Suprapubic skin (tissue), 4 donors: ENCODE data around the gene SH3PXD2B. TPM values are rescaled to one million over a fixed set of nuclear protein-coding genes. Genes with fewer than 3 reads are reported as not detected.

Source experiments
- DNase-seq, 2 donors: peaks; one replicate each; pipeline ENCODE4 v3.0.0-alpha.2; 2019; ENCODE audit warnings: low spot score in 2 of 2
- H3K27ac ChIP-seq: fragments of 200-600 bp; sonication (generic); one replicate; pipeline ENCODE4 v1.5.1; 2019
- H3K27me3 ChIP-seq: fragments of 200-600 bp; sonication (generic); one replicate; pipeline ENCODE4 v1.5.1; 2019
- H3K36me3 ChIP-seq: fragments of 200-600 bp; sonication (generic); one replicate; pipeline ENCODE4 v1.5.1; 2019
- H3K4me1 ChIP-seq: fragments of 200-600 bp; sonication (generic); one replicate; pipeline ENCODE4 v1.5.1; 2019
- H3K4me3 ChIP-seq: fragments of 200-600 bp; sonication (generic); one replicate; pipeline ENCODE4 v1.5.1; 2019; ENCODE audit warnings: mild to moderate bottlenecking
- H3K9me3 ChIP-seq: fragments of 200-600 bp; sonication (generic); one replicate; pipeline ENCODE4 v1.5.1; 2019
- CTCF ChIP-seq, 2 donors: fragments of 200-600 bp in 1 of 2; fragments of 450-650 bp in 1 of 2; sonication (generic) in 1 of 2; IDR thresholded peaks; one replicate each; pipeline ENCODE4 v1.5.1; 2016 to 2019; ENCODE audit warnings: antibody characterized with exemption in 2 of 2, mild to moderate bottlenecking in 1 of 2, moderate library complexity in 1 of 2
- EP300 ChIP-seq: sonication (generic); formaldehyde crosslinking; IDR thresholded peaks from one replicate; pipeline ENCODE4 v1.6.1; 2017; ENCODE audit warnings: antibody characterized with exemption
- POLR2A ChIP-seq, 2 donors: fragments of 450-650 bp; IDR thresholded peaks; one replicate each; pipeline ENCODE4 v1.6.1; 2017; ENCODE audit warnings: antibody characterized with exemption in 2 of 2, mild to moderate bottlenecking in 2 of 2, moderate library complexity in 2 of 2
- POLR2AphosphoS5 ChIP-seq, 3 donors: sonication (generic); formaldehyde crosslinking; IDR thresholded peaks; one replicate each; pipeline ENCODE4 v1.6.1; 2017; ENCODE audit warnings: antibody characterized with exemption in 3 of 3
- WGBS: methylation state at CpG from one replicate; pipeline ENCODE4 v1.1.5; 2018; 5-methylcytosine and 5-hydroxymethylcytosine counted together
- total RNA-seq, 4 donors: library from RNA; depleted of rRNA; stranded (reverse); fragments of >200 nt; gene quantifications; one replicate each; pipeline ENCODE4 v1.1.0, GENCODE V29; 2016

Gene SH3PXD2B
- total RNA-seq, 4 donors from 2014 or later, result 29.1 to 42.1 (median 31.3) TPM

DNA sequence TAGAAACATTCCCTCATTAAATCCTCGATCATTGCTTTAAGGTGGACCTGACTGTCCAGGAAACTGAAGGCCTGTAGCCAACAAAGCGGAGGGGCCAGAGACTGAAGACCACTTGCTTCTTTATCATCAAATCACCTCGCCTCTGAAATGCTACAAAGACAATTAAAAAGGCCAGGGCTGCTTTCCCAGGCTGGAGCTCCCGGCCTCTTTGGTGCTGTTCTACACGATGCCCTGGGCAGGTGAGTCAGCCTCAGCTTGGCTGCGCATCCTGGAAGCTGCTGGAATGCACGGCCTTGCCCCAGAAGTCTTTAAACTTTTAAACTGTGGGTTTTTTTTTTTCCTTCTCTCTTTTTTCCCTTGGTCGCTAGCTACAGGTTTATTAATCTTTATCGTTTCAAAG lies 46.5 kb downstream of the SH3PXD2B start:
- no peaks in the 10 kb centered on the region for H3K9me3 ChIP-seq
- 28% methylated on average over 9 of the region's 9 CpGs for WGBS
- H3K4me3 ChIP-seq, result no peak overlapping the region
- TF ChIP-seq POLR2AphosphoS5 (IDR thresholded peaks at IDR 0.05) (no peak), EP300 (no peak), CTCF (IDR thresholded peaks at IDR 0.05) (no peak), POLR2A (IDR thresholded peaks at IDR 0.05) (no peak)
- no peaks in the 10 kb centered on the region for H3K27me3 ChIP-seq
- DNase-seq, result no peak
- H3K36me3 ChIP-seq, result peaks cover 12% of the 10 kb centered on the region
- peak overlapping the region; percentile 39 for H3K27ac ChIP-seq
- peaks cover 70% of the 10 kb centered on the region for H3K4me1 ChIP-seq

DNA sequence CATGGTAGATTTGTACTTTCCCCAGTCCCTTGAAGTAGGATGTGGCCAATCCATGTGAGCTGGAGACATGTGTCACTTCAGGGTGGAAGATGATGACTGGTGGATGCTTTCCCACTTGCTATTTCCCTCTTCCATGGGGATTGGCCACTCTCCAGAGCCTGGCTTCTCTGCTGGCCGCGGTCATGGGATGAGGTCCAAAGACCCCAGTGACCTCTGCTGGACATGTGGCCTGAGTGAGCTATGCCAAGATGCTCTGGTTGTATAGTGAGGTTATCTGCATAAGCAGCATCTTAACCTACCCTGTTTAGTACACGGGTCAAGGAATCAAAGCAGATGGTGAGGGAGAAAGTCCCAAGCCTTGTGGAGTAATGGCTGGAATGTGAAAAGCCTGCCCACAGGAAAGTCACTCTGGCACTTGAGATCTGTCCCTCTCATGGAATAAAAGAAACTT lies 47.1 kb downstream of the SH3PXD2B start:
- H3K4me3 ChIP-seq, result no peak overlapping the region
- H3K27me3 ChIP-seq, result no peaks in the 10 kb centered on the region
- no peak for DNase-seq
- H3K4me1 ChIP-seq, result peaks cover 68% of the 10 kb centered on the region
- WGBS, result 43% methylated on average over 3 of the region's 3 CpGs
- H3K36me3 ChIP-seq, result peaks cover 12% of the 10 kb centered on the region
- peak overlapping the region; percentile 39 for H3K27ac ChIP-seq
- H3K9me3 ChIP-seq, result no peaks in the 10 kb centered on the region
- TF ChIP-seq POLR2AphosphoS5 (IDR thresholded peaks at IDR 0.05), result no peak
- no peak for TF ChIP-seq CTCF (IDR thresholded peaks at IDR 0.05)
- TF ChIP-seq EP300, result no peak
- no peak for TF ChIP-seq POLR2A (IDR thresholded peaks at IDR 0.05)

GRCh38 chr5:172405226-172406107 lies 48.9 kb downstream of the SH3PXD2B start:
- 85% methylated on average over 8 of the region's 9 CpGs for WGBS
- H3K9me3 ChIP-seq, result no peaks in the 10 kb centered on the region
- H3K4me1 ChIP-seq, result peaks cover 53% of the 10 kb centered on the region
- H3K36me3 ChIP-seq, result peaks cover 12% of the 10 kb centered on the region
- H3K4me3 ChIP-seq, result no peak overlapping the region
- TF ChIP-seq POLR2A (IDR thresholded peaks at IDR 0.05) (no peak), EP300 (no peak), POLR2AphosphoS5 (IDR thresholded peaks at IDR 0.05) (no peak), CTCF (IDR thresholded peaks at IDR 0.05) (no peak)
- H3K27ac ChIP-seq, result no peak overlapping the region
- no peaks in the 10 kb centered on the region for H3K27me3 ChIP-seq
- no peak for DNase-seq

GRCh38 chr5:172404746-172405145 lies 49.6 kb downstream of the SH3PXD2B start:
- Histone ChIP-seq H3K27ac (no peak overlapping the region), H3K4me3 (no peak overlapping the region), H3K36me3 (peaks cover 12% of the 10 kb centered on the region), H3K4me1 (peaks cover 48% of the 10 kb centered on the region), H3K9me3 (no peaks in the 10 kb centered on the region), H3K27me3 (no peaks in the 10 kb centered on the region)
- TF ChIP-seq POLR2AphosphoS5 (IDR thresholded peaks at IDR 0.05), result no peak
- no peak for TF ChIP-seq POLR2A (IDR thresholded peaks at IDR 0.05)
- no peak for TF ChIP-seq CTCF (IDR thresholded peaks at IDR 0.05)
- TF ChIP-seq EP300, result no peak
- no peak for DNase-seq
- WGBS, result 95% methylated on average over 4 of the region's 4 CpGs

- WGBS, result 59% methylated on average over 7 of the region's 7 CpGs
- TF ChIP-seq POLR2AphosphoS5 (IDR thresholded peaks at IDR 0.05), result no peak
- TF ChIP-seq CTCF (IDR thresholded peaks at IDR 0.05), result no peak
- no peak for TF ChIP-seq POLR2A (IDR thresholded peaks at IDR 0.05)
- no peak for TF ChIP-seq EP300
Observed at GRCh38 chr5:172403817-172404216, 50.5 kb downstream of the SH3PXD2B start.

More at GRCh38 chr5:172403817-172404216, 50.5 kb downstream of the SH3PXD2B start:
- no peak for DNase-seq
- H3K27ac ChIP-seq, result peak overlapping the region; percentile 76
- no peak overlapping the region for H3K4me3 ChIP-seq
- H3K27me3 ChIP-seq, result no peaks in the 10 kb centered on the region
- peaks cover 12% of the 10 kb centered on the region for H3K36me3 ChIP-seq
- no peaks in the 10 kb centered on the region for H3K9me3 ChIP-seq
- H3K4me1 ChIP-seq, result peaks cover 44% of the 10 kb centered on the region
